GM13976 (cell line): ENCODE data around the gene RASSF3.
"Not testable (repeated sequence)": the region's sequence is repeated elsewhere in the genome, so short reads cannot be mapped to it uniquely, and the experiment has no call there.

Experiments used
- DNase-seq: peaks from one replicate; pipeline ENCODE4 v3.0.0; 2012; ENCODE audit warnings: low spot score
- CTCF ChIP-seq: IDR thresholded peaks from 2 replicates; pipeline ENCODE4 v1.5.1; 2012; ENCODE audit warnings: borderline replicate concordance, mild to moderate bottlenecking; ENCODE audit not compliant: insufficient read depth; ENCODE audit errors: extremely low read depth, missing control alignments, control extremely low read depth
- in situ Hi-C: fragments of 300-500 bp; cut with MboI; formaldehyde crosslinking; loops from one replicate; pipeline ENCODE4 v1.12.0; 2022; ENCODE audit warnings: low sequenced_read_pairs, mixed read lengths, inconsistent platforms; ENCODE audit not compliant: unreplicated experiment

RASSF3 gene

DNA sequence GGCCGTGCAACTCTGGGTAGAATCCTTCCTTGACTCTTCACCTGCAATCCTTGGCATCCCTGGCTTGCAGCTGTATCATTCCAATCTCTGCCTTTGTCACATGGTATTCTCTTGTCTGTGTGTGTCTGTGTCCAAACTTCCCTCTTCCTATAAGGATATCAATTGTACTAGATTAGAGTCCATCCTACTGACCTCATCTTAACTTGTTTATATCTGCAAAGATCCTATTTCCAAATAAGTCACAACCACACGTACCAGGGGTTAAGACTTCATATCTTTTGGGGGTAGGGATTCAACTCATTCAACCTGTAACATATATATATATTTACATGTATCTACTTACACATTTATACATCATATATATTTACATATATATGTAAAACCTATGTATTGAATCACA is 29.6 kb upstream of the RASSF3 start:
- DNase-seq: no peak
- no peak for TF ChIP-seq CTCF
- in situ Hi-C loops: no loop called here

DNA sequence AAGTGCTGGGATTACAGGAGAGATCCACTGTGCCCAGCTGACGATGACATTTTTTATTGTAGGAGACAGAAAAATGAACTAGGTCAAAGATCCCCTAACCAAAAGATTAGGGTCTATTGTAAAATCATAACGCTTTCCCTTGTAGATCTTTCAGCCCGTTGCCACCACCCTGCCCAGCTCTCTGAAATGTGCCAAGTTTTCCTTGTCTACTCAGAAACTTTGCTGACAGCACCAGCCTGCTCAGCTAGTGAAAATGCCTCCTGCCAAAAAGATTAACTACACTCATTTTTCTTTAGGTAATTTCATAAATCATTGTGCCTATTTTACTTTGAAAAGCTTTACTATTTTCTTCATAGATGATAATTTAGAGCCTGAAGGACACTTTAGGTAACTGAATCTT is 28.2 kb upstream of the RASSF3 start:
- no peak for DNase-seq
- in situ Hi-C loops: no loop called here
- no peak for TF ChIP-seq CTCF

DNA sequence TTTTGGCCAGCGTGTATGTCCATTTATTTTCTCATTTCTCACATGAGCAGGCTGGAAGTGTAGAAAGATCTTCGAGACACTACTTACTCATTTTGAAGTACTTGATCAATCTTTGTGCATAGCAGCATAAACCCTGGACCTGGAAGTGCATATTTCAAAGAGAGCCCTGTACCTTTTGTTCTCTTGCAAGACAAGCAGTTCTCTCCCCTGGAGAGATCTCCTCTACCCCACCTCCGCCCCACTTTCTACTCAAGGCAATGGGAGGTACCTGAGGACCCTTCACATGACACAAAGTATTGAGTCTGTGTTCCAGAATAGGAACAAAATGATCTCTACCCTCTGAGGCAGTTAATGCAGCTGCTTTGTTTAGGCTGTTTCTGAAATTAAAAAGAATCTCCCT is 27.4 kb upstream of the RASSF3 start:
- DNase-seq: no peak
- in situ Hi-C loops: no loop called here
- TF ChIP-seq CTCF: no peak

GRCh38 chr12:64583395-64583770 is 26.9 kb upstream of the RASSF3 start:
- DNase-seq, in situ Hi-C loops: not testable (repeated sequence)

DNA sequence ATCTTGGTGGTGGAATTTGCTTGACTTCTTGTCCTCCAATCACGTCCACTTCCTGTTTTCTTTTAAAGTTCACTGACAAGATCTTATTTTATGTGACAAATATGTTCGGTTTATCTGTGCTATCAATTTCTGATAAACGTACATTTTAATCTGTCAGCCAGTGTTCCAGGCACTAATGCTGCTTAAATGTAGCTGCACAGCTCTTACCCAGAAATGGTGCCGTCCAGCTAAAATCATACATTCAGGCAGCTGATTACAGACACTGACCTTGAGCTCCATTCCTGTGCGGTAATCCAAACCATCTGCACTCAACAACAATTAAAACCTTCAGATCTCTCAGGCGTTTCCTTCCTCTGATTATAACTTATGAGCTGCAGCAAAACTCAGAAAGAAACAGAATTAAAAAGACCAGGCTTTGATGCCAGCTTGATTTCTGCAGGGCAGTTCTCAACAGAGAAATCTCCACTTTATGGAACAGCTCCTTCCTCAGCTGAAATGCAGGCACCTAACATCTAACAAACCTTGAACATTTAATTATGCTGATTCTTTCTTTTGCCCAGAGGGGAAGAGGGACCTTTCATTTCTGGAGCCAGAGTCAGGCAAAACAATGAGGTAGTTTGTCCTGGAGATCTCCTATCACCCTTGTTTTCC is 26.4 kb upstream of the RASSF3 start:
- DNase-seq: no peak
- in situ Hi-C loops: no loop called here
- TF ChIP-seq CTCF: no peak

GRCh38 chr12:64585104-64585503 is 25.2 kb upstream of the RASSF3 start:
- in situ Hi-C loops: no loop called here
- no peak for TF ChIP-seq CTCF
- DNase-seq: no peak

DNA sequence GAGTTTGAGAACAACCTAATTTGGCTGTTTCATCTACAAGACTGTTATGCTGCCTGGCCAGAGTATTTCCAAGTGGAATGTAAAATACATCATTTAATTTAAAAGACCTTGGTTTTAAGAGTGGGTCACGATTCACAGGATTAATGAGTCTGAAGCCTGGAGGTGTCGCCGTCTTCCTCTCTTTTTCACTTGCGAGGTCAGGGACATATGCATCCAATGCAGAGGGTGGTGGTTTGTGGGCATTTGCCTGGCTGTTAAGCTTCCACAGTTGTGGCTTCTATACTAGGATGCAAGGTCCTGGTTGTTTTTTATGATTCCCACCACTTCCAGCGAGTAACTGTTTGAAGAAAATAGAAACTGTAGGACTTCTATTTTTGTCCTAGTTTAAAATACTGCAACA is 22.8 kb upstream of the RASSF3 start:
- DNase-seq: no peak
- no peak for TF ChIP-seq CTCF
- in situ Hi-C loops: no loop called here
